Loucy (cell line): ENCODE measurements around the gene FRRS1.

Experiments used
- H2AFZ ChIP-seq: fragments of 200-600 bp; sonication (generic); 2 replicates; pipeline ENCODE4 v1.6.0; 2016; ENCODE audit warnings: antibody characterized with exemption, mild to moderate bottlenecking, low read length, moderate library complexity
- H3F3A ChIP-seq: fragments of 200-600 bp; 2 replicates; pipeline ENCODE4 v1.6.0; 2016; ENCODE audit warnings: antibody characterized with exemption, low read depth, mild to moderate bottlenecking
- H3K27me3 ChIP-seq: fragments of 200-600 bp; sonication (generic); 2 replicates; pipeline ENCODE4 v1.6.1; 2014; ENCODE audit warnings: low read length, mild to moderate bottlenecking; ENCODE audit not compliant: insufficient read depth, poor library complexity, severe bottlenecking
- H3K36me3 ChIP-seq: fragments of 200-600 bp; sonication (generic); 2 replicates; pipeline ENCODE4 v1.6.1; 2016; ENCODE audit warnings: low read length; ENCODE audit not compliant: insufficient read depth
- H3K4me1 ChIP-seq: fragments of 200-600 bp; sonication (generic); 2 replicates; pipeline ENCODE4 v1.5.1; 2014; ENCODE audit warnings: low read length, mild to moderate bottlenecking; ENCODE audit not compliant: insufficient read depth, poor library complexity, severe bottlenecking
- H3K4me2 ChIP-seq: fragments of 200-600 bp; sonication (generic); 2 replicates; pipeline ENCODE4 v1.6.0; 2014; ENCODE audit warnings: antibody characterized with exemption, low read length, low read depth, mild to moderate bottlenecking; ENCODE audit not compliant: poor library complexity, severe bottlenecking
- H3K4me3 ChIP-seq: fragments of 200-600 bp; sonication (generic); 2 replicates; pipeline ENCODE4 v1.5.1; 2014; ENCODE audit warnings: low read length, mild to moderate bottlenecking, mixed read lengths; ENCODE audit not compliant: poor library complexity, severe bottlenecking
- H3K79me2 ChIP-seq: fragments of 200-600 bp; sonication (generic); 2 replicates; pipeline ENCODE4 v1.6.1; 2014; ENCODE audit warnings: low read length; ENCODE audit not compliant: insufficient read depth
- H3K9ac ChIP-seq: fragments of 200-600 bp; sonication (generic); 2 replicates; pipeline ENCODE4 v1.6.0; 2014; ENCODE audit warnings: mild to moderate bottlenecking, low read depth, low read length, moderate library complexity; ENCODE audit not compliant: poor library complexity, severe bottlenecking
- H3K9me2 ChIP-seq: fragments of 200-600 bp; sonication (generic); replicated peaks from 2 replicates; pipeline ENCODE4 v1.6.1; 2016; ENCODE audit warnings: low read depth, low read length, mixed read lengths
- H3K9me3 ChIP-seq: fragments of 200-600 bp; sonication (generic); 2 replicates; pipeline ENCODE4 v1.6.1; 2014; ENCODE audit warnings: mild to moderate bottlenecking, antibody characterized with exemption, low read length, low read depth; ENCODE audit not compliant: insufficient read depth
- H4K20me1 ChIP-seq: fragments of 200-600 bp; sonication (generic); 2 replicates; pipeline ENCODE4 v1.6.0; 2014; ENCODE audit warnings: antibody characterized with exemption, low read length, mild to moderate bottlenecking; ENCODE audit not compliant: insufficient read depth, poor library complexity, severe bottlenecking
- CTCF ChIP-seq: fragments of 200-600 bp; sonication (generic); conservative IDR thresholded peaks from 2 replicates; pipeline ENCODE4 v1.5.1; 2014; ENCODE audit warnings: mild to moderate bottlenecking, antibody characterized with exemption, low read length
- EZH2phosphoT487 ChIP-seq: fragments of 200-600 bp; IDR thresholded peaks from 2 replicates; pipeline ENCODE4 v1.6.1; 2018; ENCODE audit warnings: antibody characterized with exemption, mild to moderate bottlenecking, moderate library complexity, borderline replicate concordance

FRRS1 gene

GRCh38 chr1:99728494-99729235 lies 37.8 kb downstream of the FRRS1 start:
- Histone ChIP-seq H3F3A (no peaks in the 10 kb centered on the region), H3K9me3 (no peaks in the 10 kb centered on the region), H3K9ac (no peak overlapping the region), H2AFZ (no peak overlapping the region), H3K79me2 (no peaks in the 10 kb centered on the region), H3K36me3 (no peaks in the 10 kb centered on the region), H3K4me3 (no peak overlapping the region), H3K4me1 (peaks cover 4% of the 10 kb centered on the region), H3K27me3 (no peaks in the 10 kb centered on the region), H3K4me2 (no peak overlapping the region), H3K9me2 (no peaks in the 10 kb centered on the region), H4K20me1 (no peaks in the 10 kb centered on the region)
- TF ChIP-seq CTCF (peak; percentile 77), EZH2phosphoT487 (no peak)

GRCh38 chr1:99727575-99728185 lies 38.8 kb downstream of the FRRS1 start:
- Histone ChIP-seq H3K4me3 (no peak overlapping the region), H3K36me3 (no peaks in the 10 kb centered on the region), H3K9ac (no peak overlapping the region), H2AFZ (no peak overlapping the region), H3K4me2 (no peak overlapping the region), H3K27me3 (no peaks in the 10 kb centered on the region), H4K20me1 (no peaks in the 10 kb centered on the region), H3K9me3 (no peaks in the 10 kb centered on the region), H3K4me1 (peaks cover 4% of the 10 kb centered on the region), H3K9me2 (no peaks in the 10 kb centered on the region), H3K79me2 (no peaks in the 10 kb centered on the region), H3F3A (no peaks in the 10 kb centered on the region)
- TF ChIP-seq CTCF (no peak), EZH2phosphoT487 (no peak)

GRCh38 chr1:99726818-99727217 lies 39.6 kb downstream of the FRRS1 start:
- H3K79me2 ChIP-seq = no peaks in the 10 kb centered on the region
- no peaks in the 10 kb centered on the region for H4K20me1 ChIP-seq
- no peak for TF ChIP-seq EZH2phosphoT487
- no peak for TF ChIP-seq CTCF
- no peaks in the 10 kb centered on the region for H3K9me3 ChIP-seq
- H3K27me3 ChIP-seq = no peaks in the 10 kb centered on the region
- H3K4me2 ChIP-seq = no peak overlapping the region
- no peak overlapping the region for H2AFZ ChIP-seq
- H3F3A ChIP-seq = no peaks in the 10 kb centered on the region
- no peak overlapping the region for H3K9ac ChIP-seq
- no peak overlapping the region for H3K4me3 ChIP-seq
- peaks cover 4% of the 10 kb centered on the region for H3K4me1 ChIP-seq
- H3K9me2 ChIP-seq = no peaks in the 10 kb centered on the region
- no peaks in the 10 kb centered on the region for H3K36me3 ChIP-seq
